HepG2 (cell line): Measurements from ENCODE around the gene ARTN. TPM values are rescaled to one million over a fixed set of nuclear protein-coding genes. Genes with fewer than 3 reads are reported as not detected.
A peak's percentile ranks its signal among the peaks of the same experiment; 100 is the strongest.

Experiments
- BORCS8-MEF2B ChIP-seq: sonication (generic); formaldehyde crosslinking; IDR thresholded peaks from 2 replicates; pipeline ENCODE4 v1.8.0; 2022; ENCODE audit warnings: mild to moderate bottlenecking, missing genetic modification reagents
- DNMT1 ChIP-seq: sonication (generic); formaldehyde crosslinking; IDR thresholded peaks from 2 replicates; pipeline ENCODE4 v1.5.1; 2020; ENCODE audit warnings: mild to moderate bottlenecking, missing genetic modification reagents
- KDM3A ChIP-seq: IDR thresholded peaks from 2 replicates; pipeline ENCODE4 v1.6.1; 2018; ENCODE audit warnings: low read depth, missing compliant biosample characterization
- MAF1 ChIP-seq: sonication (generic); formaldehyde crosslinking; IDR thresholded peaks from 2 replicates; pipeline ENCODE4 v1.5.0; 2020; ENCODE audit warnings: missing genetic modification reagents, borderline replicate concordance
- MAFG ChIP-seq: sonication (generic); formaldehyde crosslinking; IDR thresholded peaks from 2 replicates; pipeline ENCODE4 v1.5.1; 2020; ENCODE audit warnings: mild to moderate bottlenecking, missing genetic modification reagents
- MIXL1 ChIP-seq: IDR thresholded peaks from 2 replicates; pipeline ENCODE4 v1.6.1; 2016
- SP140L ChIP-seq: sonication (generic); formaldehyde crosslinking; IDR thresholded peaks from 2 replicates; pipeline ENCODE4 v1.4.0; 2020; ENCODE audit warnings: missing genetic modification reagents, borderline replicate concordance
- SP5 ChIP-seq: IDR thresholded peaks from 2 replicates; pipeline ENCODE4 v1.6.1; 2016; ENCODE audit warnings: low read depth, borderline replicate concordance
- SSRP1 ChIP-seq: IDR thresholded peaks from 2 replicates; pipeline ENCODE4 v1.6.1; 2016; ENCODE audit warnings: control low read depth
- TRIM24 ChIP-seq: sonication (generic); formaldehyde crosslinking; IDR thresholded peaks from 2 replicates; pipeline ENCODE4 v1.8.0; 2022; ENCODE audit warnings: mild to moderate bottlenecking, missing genetic modification reagents
- ZFP82 ChIP-seq: sonication (generic); formaldehyde crosslinking; IDR thresholded peaks from 2 replicates; pipeline ENCODE4 v1.5.1; 2020; ENCODE audit warnings: mild to moderate bottlenecking, missing genetic modification reagents, borderline replicate concordance
- ZNF331 ChIP-seq: sonication (generic); formaldehyde crosslinking; IDR thresholded peaks from 2 replicates; pipeline ENCODE4 v1.4.0; 2020; ENCODE audit warnings: missing genetic modification reagents
- ZNF589 ChIP-seq: sonication (generic); formaldehyde crosslinking; conservative IDR thresholded peaks from 2 replicates; pipeline ENCODE4 v1.8.0; 2022; ENCODE audit warnings: mild to moderate bottlenecking, moderate library complexity, missing genetic modification reagents
- ZNF772 ChIP-seq: sonication (generic); formaldehyde crosslinking; IDR thresholded peaks from 2 replicates; pipeline ENCODE4 v1.5.0; 2020; ENCODE audit warnings: mild to moderate bottlenecking, missing genetic modification reagents
- polyA plus RNA-seq, 8 experiments: library from polyadenylated mRNA; depleted of rRNA in 3 of 8; stranded (reverse) in 7 of 8; unstranded in 1 of 8; fragments of >200 nt; fragmentation: Illumina TruSeq in 4 of 8; extraction: Trizol in 4 of 8; gene quantifications; 2 replicates each; pipeline versions ENCODE4 v1.2.1 to v1.2.3, GENCODE V29; 2011 to 2016; ENCODE audit warnings: low read depth in 4 of 8, missing spikeins in 1 of 8, mixed read lengths in 1 of 8; ENCODE audit not compliant: insufficient read depth in 1 of 8
- total RNA-seq, 5 experiments: library from RNA; depleted of rRNA; stranded (reverse); fragments of >200 nt; fragmentation: Illumina TruSeq; extraction: Trizol; gene quantifications; 2 replicates each; pipeline ENCODE4 v1.2.3, GENCODE V29; 2016; ENCODE audit warnings: low read depth in 1 of 5
- TF ChIP-seq, protein P1 (sequence below): sonication (generic); formaldehyde crosslinking; IDR thresholded peaks from 2 replicates; pipeline ENCODE4 v1.4.0; 2020; ENCODE audit warnings: missing genetic modification reagents
- TF ChIP-seq, protein P2 (sequence below): sonication (generic); formaldehyde crosslinking; IDR thresholded peaks from 2 replicates; pipeline ENCODE4; 2020; ENCODE audit warnings: missing genetic modification reagents, mild to moderate bottlenecking, borderline replicate concordance
- TF ChIP-seq, protein P3 (sequence below): sonication (generic); formaldehyde crosslinking; IDR thresholded peaks from 2 replicates; pipeline ENCODE4 v1.5.0; 2020; ENCODE audit warnings: missing genetic modification reagents, mild to moderate bottlenecking, borderline replicate concordance
- TF ChIP-seq, protein P4 (sequence below): sonication (generic); formaldehyde crosslinking; IDR thresholded peaks from 2 replicates; pipeline ENCODE4 v1.4.0; 2020; ENCODE audit warnings: missing genetic modification reagents
- TF ChIP-seq, protein P5 (sequence below): sonication (generic); formaldehyde crosslinking; IDR thresholded peaks from 2 replicates; pipeline ENCODE4 v1.5.0; 2020; ENCODE audit warnings: missing genetic modification reagents
- TF ChIP-seq, protein P6 (sequence below): sonication (generic); formaldehyde crosslinking; conservative IDR thresholded peaks from 2 replicates; pipeline ENCODE4 v1.4.0; 2020; ENCODE audit warnings: missing genetic modification reagents

The ARTN gene
- total and polyA plus RNA-seq, 2 of the 13 experiments (the other 11 are each of a cell fraction or from before 2014, with no cell fraction given): 0.11 to 0.62 TPM

DNA sequence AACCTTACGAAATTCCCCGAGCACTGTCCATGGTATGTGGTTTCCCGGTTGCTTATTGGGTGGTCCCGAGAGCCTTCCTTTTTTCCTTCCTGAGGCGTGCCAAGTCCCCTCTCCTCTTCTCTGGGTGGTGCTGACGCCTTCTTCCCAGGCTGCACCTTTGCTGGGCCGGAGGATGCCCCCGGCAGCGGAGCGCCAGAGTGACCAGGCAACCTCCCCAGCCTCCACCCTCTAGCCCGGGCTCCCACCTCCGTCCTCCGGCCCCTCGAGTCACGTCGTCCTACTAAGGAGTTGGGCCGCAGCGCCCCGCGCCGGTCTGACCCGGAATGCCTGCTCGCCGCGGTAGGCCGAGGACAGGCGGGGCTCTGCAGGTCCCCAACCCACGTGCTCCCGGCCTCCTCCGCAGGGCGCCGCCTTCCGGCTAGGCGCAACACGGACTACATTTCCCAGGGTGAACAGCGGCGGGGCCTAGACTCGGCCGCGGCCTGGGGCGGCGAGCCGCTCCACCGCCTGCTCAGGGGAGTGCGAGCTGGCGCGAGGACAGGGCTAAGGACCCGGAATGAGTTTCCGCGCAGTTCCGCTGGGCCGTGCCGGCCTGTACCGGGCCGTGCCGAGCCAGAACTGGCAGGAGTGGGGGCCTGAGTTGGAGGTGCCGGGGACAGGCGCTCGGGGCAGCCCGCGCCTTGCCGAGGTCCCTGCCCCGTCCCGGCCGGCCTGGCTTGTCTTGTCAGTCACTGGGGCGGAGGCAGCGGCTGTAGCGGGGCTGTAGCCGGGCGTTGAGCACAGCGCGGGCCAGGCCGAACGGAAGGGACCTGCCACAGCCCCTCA, 12.8 kb downstream of the ARTN start, which contains the start of gene IPO13 (continued):
- TF ChIP-seq TRIM24: no peak
- no peak; the same call in 1 of the 2 replicates for TF ChIP-seq DNMT1 (CRISPR knock-in tag)
- peak; percentile 72 for TF ChIP-seq BORCS8-MEF2B
- TF ChIP-seq ZFP82: peak; percentile 80; the same call in 1 of the 2 replicates
- TF ChIP-seq, protein P1, sequence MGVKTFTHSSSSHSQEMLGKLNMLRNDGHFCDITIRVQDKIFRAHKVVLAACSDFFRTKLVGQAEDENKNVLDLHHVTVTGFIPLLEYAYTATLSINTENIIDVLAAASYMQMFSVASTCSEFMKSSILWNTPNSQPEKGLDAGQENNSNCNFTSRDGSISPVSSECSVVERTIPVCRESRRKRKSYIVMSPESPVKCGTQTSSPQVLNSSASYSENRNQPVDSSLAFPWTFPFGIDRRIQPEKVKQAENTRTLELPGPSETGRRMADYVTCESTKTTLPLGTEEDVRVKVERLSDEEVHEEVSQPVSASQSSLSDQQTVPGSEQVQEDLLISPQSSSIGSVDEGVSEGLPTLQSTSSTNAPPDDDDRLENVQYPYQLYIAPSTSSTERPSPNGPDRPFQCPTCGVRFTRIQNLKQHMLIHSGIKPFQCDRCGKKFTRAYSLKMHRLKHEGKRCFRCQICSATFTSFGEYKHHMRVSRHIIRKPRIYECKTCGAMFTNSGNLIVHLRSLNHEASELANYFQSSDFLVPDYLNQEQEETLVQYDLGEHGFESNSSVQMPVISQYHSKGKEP (CRISPR knock-in tag): no peak
- peak; percentile 64; the same call in 1 of the 2 replicates for TF ChIP-seq ZNF589
- TF ChIP-seq ZNF772 (CRISPR knock-in tag): peak; percentile 86
- TF ChIP-seq MAF1: peak; percentile 48
- TF ChIP-seq, protein P2, sequence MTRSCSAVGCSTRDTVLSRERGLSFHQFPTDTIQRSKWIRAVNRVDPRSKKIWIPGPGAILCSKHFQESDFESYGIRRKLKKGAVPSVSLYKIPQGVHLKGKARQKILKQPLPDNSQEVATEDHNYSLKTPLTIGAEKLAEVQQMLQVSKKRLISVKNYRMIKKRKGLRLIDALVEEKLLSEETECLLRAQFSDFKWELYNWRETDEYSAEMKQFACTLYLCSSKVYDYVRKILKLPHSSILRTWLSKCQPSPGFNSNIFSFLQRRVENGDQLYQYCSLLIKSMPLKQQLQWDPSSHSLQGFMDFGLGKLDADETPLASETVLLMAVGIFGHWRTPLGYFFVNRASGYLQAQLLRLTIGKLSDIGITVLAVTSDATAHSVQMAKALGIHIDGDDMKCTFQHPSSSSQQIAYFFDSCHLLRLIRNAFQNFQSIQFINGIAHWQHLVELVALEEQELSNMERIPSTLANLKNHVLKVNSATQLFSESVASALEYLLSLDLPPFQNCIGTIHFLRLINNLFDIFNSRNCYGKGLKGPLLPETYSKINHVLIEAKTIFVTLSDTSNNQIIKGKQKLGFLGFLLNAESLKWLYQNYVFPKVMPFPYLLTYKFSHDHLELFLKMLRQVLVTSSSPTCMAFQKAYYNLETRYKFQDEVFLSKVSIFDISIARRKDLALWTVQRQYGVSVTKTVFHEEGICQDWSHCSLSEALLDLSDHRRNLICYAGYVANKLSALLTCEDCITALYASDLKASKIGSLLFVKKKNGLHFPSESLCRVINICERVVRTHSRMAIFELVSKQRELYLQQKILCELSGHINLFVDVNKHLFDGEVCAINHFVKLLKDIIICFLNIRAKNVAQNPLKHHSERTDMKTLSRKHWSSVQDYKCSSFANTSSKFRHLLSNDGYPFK (CRISPR knock-in tag): peak; percentile 90; the same call in 1 of the 2 replicates
- TF ChIP-seq, protein P3, sequence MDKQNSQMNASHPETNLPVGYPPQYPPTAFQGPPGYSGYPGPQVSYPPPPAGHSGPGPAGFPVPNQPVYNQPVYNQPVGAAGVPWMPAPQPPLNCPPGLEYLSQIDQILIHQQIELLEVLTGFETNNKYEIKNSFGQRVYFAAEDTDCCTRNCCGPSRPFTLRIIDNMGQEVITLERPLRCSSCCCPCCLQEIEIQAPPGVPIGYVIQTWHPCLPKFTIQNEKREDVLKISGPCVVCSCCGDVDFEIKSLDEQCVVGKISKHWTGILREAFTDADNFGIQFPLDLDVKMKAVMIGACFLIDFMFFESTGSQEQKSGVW: peak; percentile 30; the same call in 1 of the 2 replicates
- TF ChIP-seq KDM3A (CRISPR knock-in tag): 0 out of 2 replicates have a peak, but pooled peaks have one; percentile 52
- no peak for TF ChIP-seq MAFG (CRISPR knock-in tag)
- TF ChIP-seq, protein P4, sequence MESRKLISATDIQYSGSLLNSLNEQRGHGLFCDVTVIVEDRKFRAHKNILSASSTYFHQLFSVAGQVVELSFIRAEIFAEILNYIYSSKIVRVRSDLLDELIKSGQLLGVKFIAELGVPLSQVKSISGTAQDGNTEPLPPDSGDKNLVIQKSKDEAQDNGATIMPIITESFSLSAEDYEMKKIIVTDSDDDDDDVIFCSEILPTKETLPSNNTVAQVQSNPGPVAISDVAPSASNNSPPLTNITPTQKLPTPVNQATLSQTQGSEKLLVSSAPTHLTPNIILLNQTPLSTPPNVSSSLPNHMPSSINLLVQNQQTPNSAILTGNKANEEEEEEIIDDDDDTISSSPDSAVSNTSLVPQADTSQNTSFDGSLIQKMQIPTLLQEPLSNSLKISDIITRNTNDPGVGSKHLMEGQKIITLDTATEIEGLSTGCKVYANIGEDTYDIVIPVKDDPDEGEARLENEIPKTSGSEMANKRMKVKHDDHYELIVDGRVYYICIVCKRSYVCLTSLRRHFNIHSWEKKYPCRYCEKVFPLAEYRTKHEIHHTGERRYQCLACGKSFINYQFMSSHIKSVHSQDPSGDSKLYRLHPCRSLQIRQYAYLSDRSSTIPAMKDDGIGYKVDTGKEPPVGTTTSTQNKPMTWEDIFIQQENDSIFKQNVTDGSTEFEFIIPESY (CRISPR knock-in tag): peak; percentile 64
- TF ChIP-seq, protein P5, sequence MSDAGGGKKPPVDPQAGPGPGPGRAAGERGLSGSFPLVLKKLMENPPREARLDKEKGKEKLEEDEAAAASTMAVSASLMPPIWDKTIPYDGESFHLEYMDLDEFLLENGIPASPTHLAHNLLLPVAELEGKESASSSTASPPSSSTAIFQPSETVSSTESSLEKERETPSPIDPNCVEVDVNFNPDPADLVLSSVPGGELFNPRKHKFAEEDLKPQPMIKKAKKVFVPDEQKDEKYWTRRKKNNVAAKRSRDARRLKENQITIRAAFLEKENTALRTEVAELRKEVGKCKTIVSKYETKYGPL (CRISPR knock-in tag): no peak
- TF ChIP-seq SP5 (CRISPR knock-in tag): peak; percentile 43; the same call in 1 of the 2 replicates
- 0 out of 2 replicates have a peak, but pooled peaks have one; percentile 17 for TF ChIP-seq SP140L (CRISPR knock-in tag)
- TF ChIP-seq, protein P6, sequence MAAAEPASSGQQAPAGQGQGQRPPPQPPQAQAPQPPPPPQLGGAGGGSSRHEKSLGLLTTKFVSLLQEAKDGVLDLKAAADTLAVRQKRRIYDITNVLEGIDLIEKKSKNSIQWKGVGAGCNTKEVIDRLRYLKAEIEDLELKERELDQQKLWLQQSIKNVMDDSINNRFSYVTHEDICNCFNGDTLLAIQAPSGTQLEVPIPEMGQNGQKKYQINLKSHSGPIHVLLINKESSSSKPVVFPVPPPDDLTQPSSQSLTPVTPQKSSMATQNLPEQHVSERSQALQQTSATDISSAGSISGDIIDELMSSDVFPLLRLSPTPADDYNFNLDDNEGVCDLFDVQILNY (CRISPR knock-in tag): peak; percentile 15; the same call in 1 of the 2 replicates
- TF ChIP-seq SSRP1 (CRISPR knock-in tag): no peak
- TF ChIP-seq MIXL1 (CRISPR knock-in tag): peak; percentile 48; the same call in 1 of the 2 replicates
- TF ChIP-seq ZNF331: peak; percentile 96
